ENCODE results near the gene PPP1R12A. TPM values are rescaled to one million over a fixed set of nuclear protein-coding genes. Genes with fewer than 3 reads are reported as not detected.

Gene PPP1R12A
- 100 to 1,000 TPM in 5 of 7 donors, 10 to 100 TPM in 2; 91.1 to 141 (median 112) TPM for total RNA-seq
- polyA plus RNA-seq: 10 to 100 TPM; 14.4 to 22.5 (median 21.1) TPM
- long read RNA-seq, donor 1, partial matches to known transcripts: 17 of 22 reads
- long read RNA-seq, donor 1, other reads (novel, unspliced or antisense): 0 of 22 reads
- long read RNA-seq, donor 2, partial matches to known transcripts: 9 of 12 reads
- long read RNA-seq, donor 2, other reads (novel, unspliced or antisense): 0 of 12 reads

GRCh38 chr12:79935021-79935623, at the start of gene PPP1R12A:
Gene PPP1R12A (minus strand): TSS chr12:79935097. CDS start chr12:79934931, 166 bp downstream.
- intact Hi-C loops (cut with DNase I; ENCODE audit: low total_unique reads): no loop called here
- Histone ChIP-seq H3K4me1 (peaks cover 16 to 71% (median 51%) of the 10 kb centered on the region in 6 donors), H3K36me3 (no peaks in the 10 kb centered on the region), H3K4me3 (peak within 1 kb of the TSS; percentile 81 to 94 (median 92)), H3K9me3 (no peaks in the 10 kb centered on the region), H3K27ac (peak within 1 kb of the TSS; percentile 95 to 100 (median 98)), H3K27me3 (replicated peaks in 1 of 7) (no peaks in the 10 kb centered on the region)
- peak; percentile 99 for DNase-seq
- TF ChIP-seq POLR2A (IDR thresholded peaks at IDR 0.05) (peak; percentile 79 to 94 (median 92)), POLR2AphosphoS5 (IDR thresholded peaks at IDR 0.05) (peak; percentile 99 to 100 (median 99)), CTCF (IDR thresholded peaks at IDR 0.05 in 8 of 11, conservative IDR thresholded peaks at IDR 0.05 in 3 of 11) (peak in 8 of 11 experiments; percentile 10 to 65 (median 30))
- WGBS, 5 donors: 0 to 1% (median 0%) methylated on average over 22 to 44 of the region's 44 CpGs

- intact Hi-C loops (cut with DNase I; ENCODE audit: low total_unique reads): no loop called here
- Histone ChIP-seq H3K27me3 (replicated peaks in 1 of 7) (no peaks in the 10 kb centered on the region), H3K4me3 (no peak overlapping the region), H3K27ac (no peak overlapping the region), H3K9me3 (no peaks in the 10 kb centered on the region), H3K36me3 (no peaks in the 10 kb centered on the region), H3K4me1 (no peaks in the 10 kb centered on the region)
- DNase-seq: no peak
- WGBS, 5 donors: 85 to 94% (median 92%) methylated on average over 6 of the region's 6 CpGs
- TF ChIP-seq POLR2A (IDR thresholded peaks at IDR 0.05) (no peak), CTCF (IDR thresholded peaks at IDR 0.05 in 8 of 11, conservative IDR thresholded peaks at IDR 0.05 in 3 of 11) (no peak), POLR2AphosphoS5 (IDR thresholded peaks at IDR 0.05) (no peak)
Measured at GRCh38 chr12:79983986-79984620, 49.2 kb upstream of the PPP1R12A start.

- Histone ChIP-seq H3K27me3 (replicated peaks in 1 of 7) (no peaks in the 10 kb centered on the region), H3K4me3 (no peak overlapping the region), H3K4me1 (no peaks in the 10 kb centered on the region), H3K9me3 (no peaks in the 10 kb centered on the region), H3K36me3 (no peaks in the 10 kb centered on the region), H3K27ac (no peak overlapping the region)
- no peak for DNase-seq
- intact Hi-C loops (cut with DNase I; ENCODE audit: low total_unique reads): no loop called here
- TF ChIP-seq POLR2AphosphoS5 (IDR thresholded peaks at IDR 0.05): no peak
- no peak for TF ChIP-seq POLR2A (IDR thresholded peaks at IDR 0.05)
- no peak for TF ChIP-seq CTCF (IDR thresholded peaks at IDR 0.05 in 8 of 11, conservative IDR thresholded peaks at IDR 0.05 in 3 of 11)
- 66 to 94% (median 93%) methylated on average over 2 of the region's 2 CpGs for WGBS, 5 donors
Measured at GRCh38 chr12:79983492-79983891, 48.6 kb upstream of the PPP1R12A start.
